ENCODE measurements around the gene TOPORS.

TOPORS gene

GRCh38 chr9:32533336-32533735 is 19.1 kb downstream of the TOPORS start:
- Histone ChIP-seq H3K9me3 (ENCODE audit: control insufficient read depth, insufficient read depth, low read length) (no peaks in the 10 kb centered on the region), H3K27ac (ENCODE audit: low read depth, low read length) (no peak overlapping the region), H4K20me1 (ENCODE audit: control insufficient read depth, insufficient read depth, low read depth, low read length) (no peaks in the 10 kb centered on the region), H3K79me2 (ENCODE audit: control insufficient read depth, low read length) (no peaks in the 10 kb centered on the region), H3K36me3 (ENCODE audit: control insufficient read depth, low read length) (0 out of 2 replicates have a peak, but pooled peaks cover 3% of the 10 kb centered on the region), H3K4me2 (ENCODE audit: low read length) (no peak overlapping the region), H3F3A (ENCODE audit: control insufficient read depth, insufficient read depth) (peaks cover 2% of the 10 kb centered on the region; the same call in 1 of the 2 replicates), H3K4me3 (ENCODE audit: low read length) (no peak overlapping the region), H3K4me1 (ENCODE audit: control insufficient read depth, low read length) (no peaks in the 10 kb centered on the region), H3K27me3 (ENCODE audit: control insufficient read depth, low read length) (no peaks in the 10 kb centered on the region), H3K9me2 (replicated peaks; ENCODE audit: control insufficient read depth, low read length) (no peaks in the 10 kb centered on the region)
- TF ChIP-seq EZH2phosphoT487 (IDR thresholded peaks at IDR 0.05; ENCODE audit: borderline replicate concordance, low read length), result no peak
- TF ChIP-seq CTCF (IDR thresholded peaks at IDR 0.05; ENCODE audit: low read depth, low read length, poor library complexity, severe bottlenecking), result no peak

GRCh38 chr9:32526707-32527048 is 25.7 kb downstream of the TOPORS start:
- Histone ChIP-seq H3K4me1 (ENCODE audit: control insufficient read depth, low read length) (peaks cover 20% of the 10 kb centered on the region), H3K79me2 (ENCODE audit: control insufficient read depth, low read length) (no peaks in the 10 kb centered on the region), H4K20me1 (ENCODE audit: control insufficient read depth, insufficient read depth, low read depth, low read length) (no peaks in the 10 kb centered on the region), H3K9me2 (replicated peaks; ENCODE audit: control insufficient read depth, low read length) (no peaks in the 10 kb centered on the region), H3K9me3 (ENCODE audit: control insufficient read depth, insufficient read depth, low read length) (no peaks in the 10 kb centered on the region), H3K27ac (ENCODE audit: low read depth, low read length) (no peak overlapping the region), H3K4me3 (ENCODE audit: low read length) (peak overlapping the region; percentile 83), H3K36me3 (ENCODE audit: control insufficient read depth, low read length) (no peaks in the 10 kb centered on the region), H3K27me3 (ENCODE audit: control insufficient read depth, low read length) (no peaks in the 10 kb centered on the region), H3K4me2 (ENCODE audit: low read length) (peak overlapping the region; percentile 59), H3F3A (ENCODE audit: control insufficient read depth, insufficient read depth) (no peaks in the 10 kb centered on the region)
- no peak for TF ChIP-seq EZH2phosphoT487 (IDR thresholded peaks at IDR 0.05; ENCODE audit: borderline replicate concordance, low read length)
- TF ChIP-seq CTCF (IDR thresholded peaks at IDR 0.05; ENCODE audit: low read depth, low read length, poor library complexity, severe bottlenecking), result peak; percentile 2

- Histone ChIP-seq H3K79me2 (ENCODE audit: control insufficient read depth, low read length) (no peaks in the 10 kb centered on the region), H3K27ac (ENCODE audit: low read depth, low read length) (no peak within 1 kb of the TSS), H3F3A (ENCODE audit: control insufficient read depth, insufficient read depth) (no peaks in the 10 kb centered on the region), H3K36me3 (ENCODE audit: control insufficient read depth, low read length) (no peaks in the 10 kb centered on the region), H3K4me3 (ENCODE audit: low read length) (peak within 1 kb of the TSS; percentile 83), H3K9me2 (replicated peaks; ENCODE audit: control insufficient read depth, low read length) (no peaks in the 10 kb centered on the region), H3K4me1 (ENCODE audit: control insufficient read depth, low read length) (peaks cover 20% of the 10 kb centered on the region), H3K9me3 (ENCODE audit: control insufficient read depth, insufficient read depth, low read length) (no peaks in the 10 kb centered on the region), H3K4me2 (ENCODE audit: low read length) (peak within 1 kb of the TSS; percentile 59), H4K20me1 (ENCODE audit: control insufficient read depth, insufficient read depth, low read depth, low read length) (no peaks in the 10 kb centered on the region), H3K27me3 (ENCODE audit: control insufficient read depth, low read length) (no peaks in the 10 kb centered on the region)
- peak; percentile 45 for TF ChIP-seq CTCF (IDR thresholded peaks at IDR 0.05; ENCODE audit: low read depth, low read length, poor library complexity, severe bottlenecking)
- no peak for TF ChIP-seq EZH2phosphoT487 (IDR thresholded peaks at IDR 0.05; ENCODE audit: borderline replicate concordance, low read length)
Observed at GRCh38 chr9:32526041-32526706, 26.2 kb downstream of the TOPORS start, which contains the start of gene RIGI. Gene RIGI, minus strand, starts transcription at chr9:32526196. Its CDS starts 30 bp downstream, at chr9:32526166.
